Ramos (cell line): Measurements from ENCODE around the gene TPK1.
"Not testable (repeated sequence)": the region's sequence is repeated elsewhere in the genome, so short reads cannot be mapped to it uniquely, and the experiment has no call there.

Source experiments
- in situ Hi-C: fragments of 300-500 bp; cut with MboI; formaldehyde crosslinking; loops from one replicate; pipeline ENCODE4 v1.14.3; 2022; ENCODE audit warnings: low sequenced_read_pairs; ENCODE audit not compliant: unreplicated experiment

Gene TPK1

DNA sequence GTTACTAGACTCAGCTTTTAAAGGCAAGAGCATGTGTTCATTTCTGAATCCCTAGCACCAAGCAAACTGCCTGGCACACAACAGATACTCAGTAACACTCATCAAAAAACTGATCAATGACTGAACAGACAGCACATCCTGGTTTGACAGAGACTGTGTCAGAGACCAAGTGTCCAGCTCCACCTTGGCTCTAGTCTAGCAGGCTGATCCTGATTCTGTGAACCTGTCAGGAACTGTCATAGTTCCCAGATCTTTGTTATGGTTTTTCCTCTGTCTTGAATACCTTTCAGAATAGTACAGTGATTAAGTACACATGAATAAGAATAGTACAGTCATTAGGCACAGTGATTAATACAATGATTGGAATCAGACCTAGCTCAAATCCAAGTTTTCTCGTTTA, 53.0 kb downstream of the TPK1 start:
- in situ Hi-C loops = no loop called here

DNA sequence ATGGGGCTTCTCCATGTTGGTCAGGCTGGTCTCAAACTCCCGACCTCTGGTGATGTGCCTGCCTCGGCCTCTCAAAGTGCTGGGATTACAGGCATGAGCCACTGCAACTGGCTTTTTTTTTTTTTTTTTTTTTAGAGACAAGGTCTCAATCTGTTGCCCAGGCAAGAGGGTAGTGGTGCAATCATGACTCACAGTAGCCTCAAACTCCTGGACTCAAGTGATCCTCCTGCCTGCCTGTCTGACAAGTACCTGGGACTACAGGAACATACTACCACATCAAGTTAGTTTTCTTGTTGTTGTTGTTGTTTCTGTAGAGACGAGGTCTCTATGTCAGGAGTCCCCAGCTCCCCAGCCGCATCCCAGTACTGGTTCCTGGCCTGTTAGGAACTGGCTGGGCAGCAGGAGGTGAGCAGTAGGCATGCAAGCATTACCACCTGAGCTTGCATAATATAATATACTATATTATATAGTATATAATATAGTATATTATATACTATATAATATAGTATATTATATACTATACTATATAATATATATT, 55.7 kb downstream of the TPK1 start:
- in situ Hi-C loops = no loop called here

DNA sequence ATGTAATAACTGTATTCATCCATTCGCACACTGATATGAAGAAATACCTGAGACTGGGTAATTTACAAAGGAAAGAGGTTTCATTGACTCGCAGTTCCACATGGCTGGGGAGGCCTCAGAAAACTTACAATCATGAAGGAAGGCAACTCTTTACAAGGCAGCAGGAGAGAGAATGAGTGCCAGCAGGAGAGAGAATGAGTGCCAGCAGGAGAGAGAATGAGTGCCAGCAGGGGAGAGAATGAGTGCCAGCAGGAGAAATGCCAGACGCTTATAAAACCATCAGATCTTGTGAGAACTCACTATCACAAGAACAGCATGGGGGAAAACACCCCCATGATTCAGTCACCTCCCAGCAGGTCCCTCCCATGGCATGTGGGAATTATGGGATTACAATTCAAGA, 58.0 kb downstream of the TPK1 start:
- in situ Hi-C loops = not testable (repeated sequence)

DNA sequence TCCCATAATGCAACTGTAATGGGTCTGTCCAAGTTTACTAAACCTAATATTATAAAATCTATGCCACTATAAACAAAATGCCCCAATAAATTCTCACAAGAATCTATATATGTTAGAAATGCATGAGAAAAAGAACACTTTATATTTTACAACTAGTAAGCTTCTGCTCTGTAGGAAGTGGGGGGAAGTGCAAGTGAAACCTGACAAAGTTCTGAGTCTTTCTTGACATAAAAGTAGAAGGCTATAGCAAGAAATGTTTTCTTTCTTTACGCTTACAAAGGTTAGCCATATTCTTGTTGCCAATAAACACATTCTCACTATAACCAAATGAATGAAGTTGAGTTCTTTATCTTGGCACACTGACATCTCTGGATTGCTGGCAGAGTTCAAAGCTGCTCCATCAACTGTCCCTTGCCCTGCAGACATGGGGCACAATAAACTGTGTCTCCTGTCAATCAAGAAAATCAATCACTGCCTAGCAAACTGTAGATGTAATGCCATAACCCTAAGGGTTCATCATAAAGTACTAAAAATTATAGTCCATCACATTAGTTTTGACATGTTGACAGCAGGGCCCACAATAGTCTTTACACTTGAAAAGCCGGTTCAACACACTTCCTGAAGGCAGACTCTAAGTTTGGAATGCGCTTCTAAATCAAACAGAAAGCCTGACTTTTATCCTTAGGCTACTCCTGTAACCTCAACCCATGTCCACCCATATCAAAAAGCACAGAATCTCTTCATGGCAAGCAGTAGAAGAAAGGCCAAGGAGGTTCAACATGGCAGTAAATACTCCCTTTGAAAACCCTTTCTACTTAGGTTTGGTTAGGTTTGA, 58.6 kb downstream of the TPK1 start:
- in situ Hi-C loops = no loop called here

DNA sequence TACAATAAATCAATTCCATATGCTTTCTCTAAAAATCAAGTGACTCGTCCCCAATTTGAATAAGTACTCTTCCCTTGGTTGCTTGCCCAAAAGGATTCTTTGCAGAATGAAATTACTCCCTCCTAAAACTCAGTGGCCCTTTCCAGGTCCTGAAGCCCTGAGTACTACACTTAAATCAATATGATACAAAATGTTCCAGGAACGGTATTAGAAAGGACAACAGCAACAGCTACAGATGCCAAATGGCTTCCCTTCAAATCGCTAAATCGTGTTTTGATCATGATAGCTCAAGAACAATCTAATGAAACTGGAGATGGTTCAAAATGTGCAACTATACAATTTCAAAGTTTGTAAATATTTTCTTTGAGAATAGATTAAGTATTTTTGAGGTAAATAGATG, 59.4 kb downstream of the TPK1 start:
- in situ Hi-C loops = no loop called here

DNA sequence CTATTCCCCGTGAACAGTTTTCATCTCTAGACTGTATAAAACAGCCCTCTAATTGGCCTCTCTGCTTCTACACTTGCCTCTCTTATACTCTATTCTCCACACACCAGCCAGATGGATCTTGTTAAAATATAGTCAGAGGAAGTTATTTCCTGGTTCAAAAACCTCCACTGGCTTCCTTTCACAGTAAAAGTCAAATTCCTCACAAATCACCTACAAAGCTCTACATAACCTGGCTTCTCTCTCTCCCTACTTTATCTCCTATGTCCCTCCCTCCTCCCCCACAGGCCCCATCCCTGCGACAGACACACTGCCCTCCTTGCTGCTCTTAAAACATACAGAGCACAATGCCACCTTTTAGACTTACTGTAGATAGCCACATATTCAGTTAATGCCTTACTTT, 60.1 kb downstream of the TPK1 start:
- in situ Hi-C loops = no loop called here

DNA sequence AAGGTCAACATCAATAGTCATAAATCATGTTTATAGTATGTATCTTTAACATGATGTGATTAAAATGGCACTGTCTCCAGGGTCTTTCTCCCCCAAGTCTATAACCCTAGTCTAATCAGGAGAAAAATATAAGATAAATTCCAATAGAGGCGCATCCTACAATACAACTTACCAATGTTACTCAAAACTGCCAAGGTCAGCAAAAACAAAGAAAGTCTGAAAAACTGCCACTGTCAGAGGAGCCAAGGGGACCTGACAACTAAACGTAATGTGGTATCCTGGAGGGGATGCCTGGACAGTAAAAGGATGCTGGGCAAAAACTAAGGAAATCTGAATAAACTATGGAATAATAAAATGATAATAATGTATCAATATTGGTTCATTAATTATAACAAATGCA, 63.9 kb downstream of the TPK1 start:
- in situ Hi-C loops = no loop called here

DNA sequence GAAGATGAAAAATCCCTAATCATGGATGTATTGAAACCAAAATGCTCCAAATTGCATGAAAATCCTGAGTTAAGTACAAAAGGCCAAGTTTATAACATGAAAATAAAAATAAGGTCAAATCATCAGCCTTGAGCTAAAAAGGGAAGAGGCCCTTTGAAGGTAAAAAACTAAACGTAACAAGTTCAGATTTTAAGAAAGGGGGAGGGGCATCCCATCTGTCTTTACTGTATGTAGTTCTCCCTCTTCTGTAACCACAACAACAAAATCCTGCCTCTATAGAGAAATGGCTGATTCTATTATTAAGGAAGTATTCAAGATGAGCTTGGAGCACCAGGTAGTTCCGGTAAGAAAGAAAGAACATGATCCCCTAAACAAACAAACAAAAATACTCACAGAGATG, 64.7 kb downstream of the TPK1 start:
- in situ Hi-C loops = no loop called here

DNA sequence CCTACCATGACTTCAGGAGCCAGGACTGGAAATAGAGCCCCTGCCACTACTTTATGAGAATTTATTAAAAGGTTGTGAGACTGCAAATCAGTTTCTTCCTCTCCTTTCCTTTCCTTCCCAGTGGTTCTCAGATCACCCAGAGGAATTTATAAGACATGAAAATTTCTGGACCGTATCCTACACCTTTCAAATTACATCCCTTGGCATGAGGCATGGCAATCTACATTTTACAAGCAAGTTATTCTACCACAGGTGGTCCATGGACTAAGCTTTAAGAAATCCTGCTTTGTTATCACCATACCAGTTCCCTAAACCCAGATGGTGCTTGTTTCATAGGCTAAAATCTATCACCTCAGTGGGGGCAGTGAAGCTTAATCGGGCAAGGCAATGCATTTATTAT, 66.5 kb downstream of the TPK1 start:
- in situ Hi-C loops = no loop called here

DNA sequence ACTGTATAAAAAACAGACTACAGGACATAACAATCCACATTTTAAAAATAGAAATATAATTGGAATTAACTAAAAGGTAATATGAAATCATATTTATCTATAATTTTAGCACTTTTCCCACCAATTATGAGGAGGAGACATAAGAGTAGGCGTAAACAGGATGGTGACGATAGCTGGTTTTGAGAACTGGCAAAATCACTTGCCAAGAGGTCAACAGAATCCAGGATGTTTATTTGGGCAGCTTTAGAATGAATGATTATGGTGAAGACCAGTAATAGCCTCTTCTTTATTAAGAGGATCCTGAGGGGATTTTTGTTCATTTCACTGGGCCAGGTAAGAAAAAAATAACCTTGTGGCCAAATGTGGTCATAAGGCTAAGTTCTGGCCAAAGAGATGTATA, 67.2 kb downstream of the TPK1 start:
- in situ Hi-C loops = no loop called here

DNA sequence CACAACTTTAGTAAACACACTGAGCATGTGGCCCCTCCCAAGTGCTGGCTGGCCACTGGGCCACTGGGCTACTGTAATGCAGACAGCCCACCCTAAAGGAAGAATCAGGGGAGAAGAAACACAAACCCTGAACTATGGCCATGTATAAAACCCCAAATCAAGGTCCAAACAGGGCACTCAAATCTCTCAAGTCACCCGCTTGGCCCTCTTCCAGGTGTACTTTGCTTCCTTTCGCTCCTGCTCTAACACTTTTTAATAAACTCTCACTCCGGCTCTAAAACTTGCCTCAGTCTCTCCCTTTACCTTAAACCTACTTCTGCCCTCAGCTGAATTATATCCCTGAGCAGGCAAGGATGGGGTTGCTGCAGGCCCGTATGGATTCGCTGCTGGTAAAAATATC, 72.6 kb downstream of the TPK1 start:
- in situ Hi-C loops = no loop called here

DNA sequence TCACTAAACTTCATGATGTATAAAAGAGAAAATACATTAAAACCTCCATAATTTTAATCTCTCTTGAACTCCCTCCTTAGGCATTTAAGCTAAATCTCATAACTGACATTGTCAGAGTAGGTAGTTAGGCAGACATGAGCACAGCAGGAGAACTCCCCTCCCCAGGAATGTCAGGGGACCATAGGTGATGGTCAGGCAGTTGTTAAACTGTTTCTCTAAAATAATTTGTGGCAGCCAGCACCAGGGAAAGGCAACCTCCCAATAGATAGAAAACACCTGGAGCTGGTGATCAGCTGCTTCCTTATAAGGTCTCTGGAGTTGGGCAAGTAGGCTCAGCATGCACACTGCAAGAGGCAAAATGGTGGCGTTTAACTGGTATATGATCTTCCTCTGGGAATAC, 73.0 kb downstream of the TPK1 start:
- in situ Hi-C loops = no loop called here

DNA sequence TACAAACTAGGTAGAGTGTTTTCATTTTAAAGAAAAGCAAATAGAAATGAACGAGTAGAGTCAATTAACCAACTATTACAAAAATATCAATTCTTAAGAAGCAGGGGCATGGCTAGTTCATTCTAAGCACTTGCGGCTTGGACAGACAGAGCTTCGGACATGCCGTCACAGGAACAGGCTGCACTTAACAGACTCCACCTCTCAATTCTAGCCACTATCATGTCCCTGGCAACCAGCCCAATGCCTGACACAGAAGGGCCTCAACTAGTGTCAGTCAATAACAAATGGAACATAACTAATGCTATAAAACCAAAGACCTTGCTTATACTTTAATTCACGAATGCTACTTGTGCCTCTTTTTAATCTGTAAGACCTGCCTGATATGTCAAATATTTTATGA, 74.4 kb downstream of the TPK1 start:
- in situ Hi-C loops = no loop called here

DNA sequence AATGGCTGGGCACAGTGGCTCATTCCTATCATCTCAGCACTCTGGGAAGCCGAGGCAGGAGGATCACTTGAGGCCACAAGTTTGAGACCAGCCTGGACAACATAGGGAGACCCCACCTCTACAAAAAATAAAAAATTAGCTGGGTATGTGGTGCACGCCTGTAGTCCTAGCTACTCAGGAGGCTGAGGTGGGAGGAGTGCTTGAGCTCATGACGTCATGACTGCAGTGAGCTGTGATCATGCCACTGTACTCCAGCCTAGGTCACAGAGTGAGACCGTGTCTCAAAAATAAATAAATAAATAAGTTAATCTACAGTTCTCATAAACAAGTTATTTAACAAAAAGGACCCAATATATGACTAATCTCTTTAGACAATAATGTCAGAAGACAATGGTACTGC, 76.2 kb downstream of the TPK1 start:
- in situ Hi-C loops = no loop called here

DNA sequence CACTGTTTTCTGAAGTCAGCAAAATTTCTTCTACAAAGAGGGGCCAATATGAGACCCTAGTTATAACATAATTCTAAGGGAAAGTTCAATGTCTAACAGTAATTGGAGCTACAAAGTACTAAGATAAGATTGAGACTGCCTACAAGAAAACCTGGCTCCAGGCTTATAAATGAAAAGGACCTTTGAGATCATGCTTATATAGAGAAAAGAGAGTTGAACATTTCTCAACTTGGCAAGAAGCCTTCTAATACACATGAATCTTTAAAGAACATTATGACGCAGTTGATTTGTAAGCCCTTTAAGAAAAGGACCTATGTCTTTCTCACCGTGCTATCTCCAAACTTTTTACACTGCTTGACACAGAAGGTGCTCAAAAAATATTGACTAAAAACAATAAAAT, 87.9 kb downstream of the TPK1 start:
- in situ Hi-C loops = no loop called here

DNA sequence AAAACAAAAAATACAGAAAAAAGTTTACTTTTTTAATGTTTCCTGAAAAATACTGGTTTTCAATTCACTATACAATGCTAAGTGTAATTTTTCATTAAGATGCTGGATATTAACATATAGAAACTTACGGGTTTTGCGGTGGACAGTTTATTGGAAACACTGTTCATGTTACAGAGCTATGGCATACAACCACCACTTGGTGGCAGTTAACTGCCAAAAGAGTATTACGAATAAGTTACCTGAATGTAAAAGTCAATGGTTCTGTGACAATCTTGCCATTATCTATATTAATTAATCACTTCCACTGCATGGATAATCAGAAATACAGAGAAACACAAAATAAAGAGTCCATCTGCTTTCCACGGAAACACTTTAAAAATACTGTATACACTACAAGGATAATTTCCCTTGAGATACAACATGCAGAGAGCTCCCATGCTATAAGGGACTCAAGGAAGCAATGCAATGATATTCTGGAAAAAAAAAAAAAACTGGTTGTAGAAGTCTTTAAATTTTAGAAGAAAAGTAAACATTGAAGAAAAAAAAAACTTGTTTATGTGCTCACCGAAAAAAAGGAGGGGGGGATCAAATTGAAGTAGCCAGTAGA, 97.0 kb downstream of the TPK1 start:
- in situ Hi-C loops = no loop called here

DNA sequence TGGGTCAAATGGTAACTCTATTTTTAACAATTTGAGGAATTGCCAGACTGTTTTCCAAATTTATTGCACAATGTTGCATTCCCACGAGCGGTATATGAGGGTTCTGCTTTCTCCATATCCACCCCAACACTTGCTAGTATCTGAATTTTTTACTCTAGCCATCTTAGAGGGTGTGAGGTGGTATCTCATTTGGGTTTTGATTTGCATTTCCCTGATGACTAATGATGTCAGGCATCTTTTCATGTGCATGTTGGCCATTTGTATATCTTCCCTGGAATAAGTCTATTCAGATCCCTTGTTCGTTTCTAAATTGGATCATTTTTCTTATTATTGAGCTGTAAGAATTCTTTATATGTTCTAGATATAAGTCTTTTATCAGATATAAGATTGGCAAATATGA, 97.7 kb downstream of the TPK1 start:
- in situ Hi-C loops = no loop called here

DNA sequence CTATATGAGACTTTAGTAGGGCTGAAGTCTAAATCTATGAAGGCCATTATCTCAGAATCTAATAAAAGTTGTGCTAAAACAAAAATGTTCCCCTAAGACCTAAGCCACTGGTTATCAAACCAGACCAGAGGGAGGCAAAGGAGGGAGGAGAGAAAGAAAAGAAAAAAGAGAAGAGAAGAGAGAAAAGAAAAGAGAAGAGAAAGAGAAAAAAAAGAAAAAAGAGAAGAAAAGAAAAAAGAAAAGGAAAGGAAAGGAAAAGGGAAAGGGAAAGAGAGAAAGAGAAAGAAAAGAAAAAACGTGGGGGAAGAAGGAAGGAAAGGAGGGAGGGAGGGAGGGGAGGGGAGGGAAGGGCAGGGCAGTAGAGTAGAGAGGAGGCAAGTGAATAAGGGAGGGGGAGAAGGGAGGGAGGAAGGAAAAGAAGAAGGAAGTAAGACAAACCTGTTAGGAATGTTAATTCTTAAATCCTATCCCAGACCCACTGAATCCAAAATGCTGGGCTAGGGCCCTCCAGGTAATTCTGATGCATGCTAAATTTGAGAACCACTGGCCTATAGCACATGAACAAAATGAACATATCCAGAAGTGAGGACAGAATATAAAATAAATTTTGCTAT, 98.9 kb downstream of the TPK1 start:
- in situ Hi-C loops = no loop called here

DNA sequence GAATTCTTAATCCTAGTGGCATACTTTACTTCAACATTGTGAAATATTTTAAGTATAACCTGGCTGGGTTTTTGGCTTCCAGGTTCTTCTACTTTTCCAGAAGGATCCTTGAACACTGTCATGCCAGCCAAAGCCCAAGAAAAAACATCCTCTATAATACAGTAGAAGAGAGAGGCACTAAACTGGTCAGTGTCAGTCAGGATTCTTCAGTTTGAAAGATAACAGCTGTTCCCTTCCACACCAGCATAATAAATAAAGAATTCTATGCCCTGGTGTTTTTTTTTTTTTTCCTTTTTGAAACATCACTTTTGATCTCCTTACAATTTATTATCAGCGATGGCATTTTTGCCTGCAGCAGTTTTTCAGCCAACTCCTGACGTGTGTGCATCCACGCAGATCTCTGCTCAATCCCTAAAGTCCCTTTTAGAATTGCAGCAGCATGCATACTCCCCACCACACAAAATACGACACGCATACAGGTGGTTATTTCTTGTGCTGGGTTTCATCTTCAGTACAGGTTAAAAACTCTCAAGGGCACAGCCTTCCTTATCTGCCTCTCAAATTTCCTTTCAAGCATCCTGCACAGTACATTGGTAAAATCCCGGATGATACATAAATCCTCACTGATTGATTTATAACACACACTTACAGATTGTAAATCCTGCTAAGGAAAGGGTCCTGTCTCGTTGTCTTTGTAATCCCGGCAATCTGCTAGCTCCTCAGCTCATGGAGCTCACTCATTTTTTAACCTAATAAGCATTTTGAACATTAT, 100.2 kb downstream of the TPK1 start:
- in situ Hi-C loops = no loop called here

DNA sequence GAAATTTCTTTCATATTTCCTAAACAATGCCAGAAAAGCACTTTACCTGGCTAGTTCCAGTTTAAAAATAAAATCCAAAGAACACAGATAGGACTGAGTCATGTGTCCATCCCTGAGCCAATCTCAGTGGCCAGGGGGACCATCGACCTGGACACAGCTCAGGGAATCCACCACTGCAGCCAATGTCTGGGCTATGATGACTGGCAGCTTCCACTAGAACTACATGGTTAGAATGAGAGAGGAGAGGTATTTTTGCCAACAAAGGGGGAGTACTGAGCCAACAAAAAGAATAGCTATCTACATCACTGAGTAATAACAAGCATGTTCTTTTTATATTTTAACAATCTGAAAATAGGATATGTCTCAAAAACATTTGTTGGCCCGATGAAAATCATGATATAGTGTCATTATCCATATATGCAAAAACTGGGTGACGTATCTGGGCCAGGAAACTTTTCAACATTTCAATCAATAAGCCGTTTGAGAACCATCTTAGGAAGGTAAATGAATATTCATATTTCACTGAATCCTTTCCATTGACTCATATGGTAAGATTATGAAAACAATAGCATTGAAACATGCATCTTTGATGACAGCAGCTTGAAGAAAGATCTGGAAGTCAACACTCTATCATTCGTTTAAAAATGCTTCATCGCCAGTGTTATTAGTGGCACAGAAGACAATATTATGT, 104.0 kb downstream of the TPK1 start:
- in situ Hi-C loops = no loop called here
